Stomach (tissue), 4 donors: Measurements from ENCODE around the gene RNPS1.

Experiments used
- POLR2A ChIP-seq, 4 donors: fragments of 450-650 bp; IDR thresholded peaks; one replicate each; pipeline ENCODE4 v1.6.1; 2016; ENCODE audit warnings: antibody characterized with exemption in 4 of 4, control low read depth in 2 of 4, mild to moderate bottlenecking in 1 of 4, moderate library complexity in 1 of 4
- TF ChIP-seq, protein P1 (sequence below), 7 experiments: fragments of 450-650 bp in 4 of 7; fragments of 200-600 bp in 3 of 7; sonication (generic) in 3 of 7; IDR thresholded peaks; one replicate each; pipeline ENCODE4 v1.5.1; 2016 to 2019; ENCODE audit warnings: antibody characterized with exemption in 7 of 7, control low read depth in 2 of 7, mild to moderate bottlenecking in 1 of 7

DNA sequence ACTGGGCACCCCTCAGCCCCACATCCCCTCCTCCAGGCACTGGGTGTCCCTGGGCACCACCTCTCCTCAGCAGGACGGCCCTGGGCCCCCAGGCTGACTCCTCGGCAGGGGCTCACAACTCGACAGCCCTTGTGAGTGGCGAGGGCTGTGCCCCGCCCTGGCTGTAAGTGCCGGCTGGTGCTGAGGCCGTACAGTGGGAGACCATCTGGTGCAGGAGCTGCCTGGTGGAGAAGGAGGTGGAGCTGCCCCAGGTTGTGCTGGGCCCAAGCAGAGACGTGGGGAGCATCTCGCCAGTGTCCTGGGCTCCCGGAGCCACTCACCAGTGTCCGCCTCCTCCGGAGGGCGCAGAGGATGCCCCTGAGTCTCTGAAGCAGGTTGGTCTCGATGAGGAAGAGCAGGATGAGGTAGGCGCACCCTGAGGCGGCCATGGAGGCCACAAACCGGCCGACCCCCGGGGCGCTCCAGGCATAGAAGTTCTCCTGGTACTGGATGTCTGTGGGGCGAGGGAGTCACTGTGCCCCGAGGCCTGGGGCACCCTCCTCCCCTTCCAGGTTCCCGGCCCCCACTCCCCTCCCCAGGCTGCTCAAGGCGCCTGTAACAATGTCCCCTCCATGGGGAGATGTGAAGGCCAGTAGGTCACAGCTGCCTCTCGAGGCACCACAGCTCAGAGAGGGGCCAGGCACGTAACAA, 15.1 kb upstream of the RNPS1 start:
- TF ChIP-seq, protein P1, sequence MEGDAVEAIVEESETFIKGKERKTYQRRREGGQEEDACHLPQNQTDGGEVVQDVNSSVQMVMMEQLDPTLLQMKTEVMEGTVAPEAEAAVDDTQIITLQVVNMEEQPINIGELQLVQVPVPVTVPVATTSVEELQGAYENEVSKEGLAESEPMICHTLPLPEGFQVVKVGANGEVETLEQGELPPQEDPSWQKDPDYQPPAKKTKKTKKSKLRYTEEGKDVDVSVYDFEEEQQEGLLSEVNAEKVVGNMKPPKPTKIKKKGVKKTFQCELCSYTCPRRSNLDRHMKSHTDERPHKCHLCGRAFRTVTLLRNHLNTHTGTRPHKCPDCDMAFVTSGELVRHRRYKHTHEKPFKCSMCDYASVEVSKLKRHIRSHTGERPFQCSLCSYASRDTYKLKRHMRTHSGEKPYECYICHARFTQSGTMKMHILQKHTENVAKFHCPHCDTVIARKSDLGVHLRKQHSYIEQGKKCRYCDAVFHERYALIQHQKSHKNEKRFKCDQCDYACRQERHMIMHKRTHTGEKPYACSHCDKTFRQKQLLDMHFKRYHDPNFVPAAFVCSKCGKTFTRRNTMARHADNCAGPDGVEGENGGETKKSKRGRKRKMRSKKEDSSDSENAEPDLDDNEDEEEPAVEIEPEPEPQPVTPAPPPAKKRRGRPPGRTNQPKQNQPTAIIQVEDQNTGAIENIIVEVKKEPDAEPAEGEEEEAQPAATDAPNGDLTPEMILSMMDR (IDR thresholded peaks at IDR 0.05), result no peak
- no peak for TF ChIP-seq POLR2A (IDR thresholded peaks at IDR 0.05)
